B cell (primary cell): ENCODE data around the gene ZACN. TPM values are rescaled to one million over a fixed set of nuclear protein-coding genes. Genes with fewer than 3 reads are reported as not detected.

Experiments used
- ATAC-seq: fragments of 200-7000 bp; cut with Tn5 transposase; one replicate; pipeline ENCODE4 v1.10.0; 2021; ENCODE audit warnings: low read depth, mild to moderate bottlenecking, moderate number of reproducible peaks, moderate library complexity
- CTCF ChIA-PET: fragments of 350-600 bp; sonication (Branson Sonifier 250); formaldehyde crosslinking; loops from one replicate; lab custom pipeline; 2021; ENCODE audit warnings: antibody characterized with exemption, inconsistent platforms; lab: Charles Lee
- POLR2A ChIA-PET: fragments of 350-600 bp; sonication (Branson Sonifier 250); formaldehyde crosslinking; loops from one replicate; lab custom pipeline; 2021; ENCODE audit warnings: antibody characterized with exemption; lab: Charles Lee
- DNase-seq: peaks from one replicate; pipeline ENCODE4 v3.0.0; 2013
- H2AFZ ChIP-seq: 2 replicates; pipeline ENCODE4 v1.6.1; 2012; ENCODE audit warnings: mild to moderate bottlenecking, low read depth, low read length; ENCODE audit not compliant: insufficient read depth, poor library complexity, severe bottlenecking
- H3K27ac ChIP-seq, 2 donors: 1 replicate in 1 of 2; 2 replicates in 1 of 2; pipeline ENCODE4 v1.5.1; 2012 to 2013; ENCODE audit warnings: low read length in 2 of 2, mild to moderate bottlenecking in 2 of 2, moderate library complexity in 1 of 2
- H3K27me3 ChIP-seq, 4 experiments: fragments of 200-600 bp in 1 of 4; sonication (generic) in 1 of 4; replicated peaks in 1 of 4; 1 replicate in 2 of 4; 2 replicates in 2 of 4; pipeline versions ENCODE4 v1.6.1 to v1.7.0; 2013 to 2016; ENCODE audit warnings: low read length in 3 of 4, mild to moderate bottlenecking in 2 of 4, mixed read lengths in 1 of 4, moderate library complexity in 1 of 4; ENCODE audit not compliant: insufficient read depth in 4 of 4, control insufficient read depth in 3 of 4; ENCODE audit errors: control extremely low read depth in 1 of 4
- H3K36me3 ChIP-seq, 2 experiments: replicated peaks in 1 of 2; 1 replicate in 1 of 2; 2 replicates in 1 of 2; pipeline versions ENCODE4 v1.6.1 to v1.7.1; 2013; ENCODE audit warnings: low read length in 1 of 2; ENCODE audit not compliant: insufficient read depth in 2 of 2, control insufficient read depth in 1 of 2; ENCODE audit errors: control extremely low read depth in 1 of 2, extremely low read depth in 1 of 2
- H3K4me1 ChIP-seq, 2 donors: fragments of 200-600 bp in 1 of 2; sonication (generic) in 1 of 2; 1 replicate in 1 of 2; 2 replicates in 1 of 2; pipeline versions ENCODE4 v1.5.1 to v1.6.1; 2013 to 2017; ENCODE audit warnings: low read length in 2 of 2; ENCODE audit not compliant: control insufficient read depth in 2 of 2, insufficient read depth in 2 of 2
- H3K4me2 ChIP-seq: replicated peaks from 2 replicates; pipeline ENCODE3; 2012; ENCODE audit warnings: mild to moderate bottlenecking, low read depth, low read length; ENCODE audit not compliant: poor library complexity, severe bottlenecking
- H3K4me3 ChIP-seq, 5 experiments: fragments of 200-600 bp in 1 of 5; sonication (generic) in 1 of 5; 1 replicate in 3 of 5; 2 replicates in 2 of 5; pipeline versions ENCODE4 v1.5.1 to v1.7.0; 2011 to 2016; ENCODE audit warnings: low read length in 4 of 5, mild to moderate bottlenecking in 4 of 5, low read depth in 2 of 5, control low read depth in 1 of 5, moderate library complexity in 1 of 5; ENCODE audit not compliant: insufficient read depth in 1 of 5; ENCODE audit errors: control extremely low read depth in 1 of 5, extremely low read depth in 1 of 5
- H3K79me2 ChIP-seq: fragments of 200-600 bp; sonication (generic); one replicate; pipeline ENCODE4 v1.6.0; 2016; ENCODE audit warnings: low read length; ENCODE audit not compliant: control insufficient read depth, insufficient read depth
- H3K9ac ChIP-seq: fragments of 200-600 bp; sonication (generic); 2 replicates; pipeline ENCODE4 v1.6.1; 2017; ENCODE audit warnings: mild to moderate bottlenecking, low read length, moderate library complexity
- H3K9me3 ChIP-seq, 3 donors: one replicate each; pipeline versions ENCODE4 v1.6.1 to v1.7.1; 2013; ENCODE audit warnings: low read length in 2 of 3; ENCODE audit not compliant: control insufficient read depth in 2 of 3, insufficient read depth in 1 of 3; ENCODE audit errors: control extremely low read depth in 1 of 3
- H4K20me1 ChIP-seq: 2 replicates; pipeline ENCODE4 v1.6.0; 2012; ENCODE audit warnings: mild to moderate bottlenecking, low read length; ENCODE audit not compliant: insufficient read depth, control insufficient read depth, poor library complexity, severe bottlenecking
- H3K27ac Mint-ChIP-seq: one replicate; pipeline ENCODE4 v1.8.0; 2021; ENCODE audit warnings: mixed read lengths
- H3K27me3 Mint-ChIP-seq: one replicate; pipeline ENCODE4 v1.8.0; 2021; ENCODE audit warnings: mixed read lengths
- H3K4me1 Mint-ChIP-seq: one replicate; pipeline ENCODE4 v1.8.0; 2021; ENCODE audit warnings: mixed read lengths
- H3K4me3 Mint-ChIP-seq: one replicate; pipeline ENCODE4 v1.8.0; 2021; ENCODE audit warnings: mixed read lengths
- H3K9me3 Mint-ChIP-seq: one replicate; pipeline ENCODE4 v1.8.0; 2022; ENCODE audit warnings: mixed read lengths; ENCODE audit not compliant: insufficient read depth
- CTCF ChIP-seq: fragments of 200-600 bp; IDR thresholded peaks from one replicate; pipeline ENCODE4 v1.8.0; 2022; ENCODE audit warnings: antibody characterized with exemption, mild to moderate bottlenecking
- EZH2 ChIP-seq: IDR thresholded peaks from 2 replicates; pipeline ENCODE4 v1.6.1; 2012; ENCODE audit warnings: borderline replicate concordance, low read depth, mild to moderate bottlenecking, moderate library complexity, low read length; ENCODE audit not compliant: insufficient read depth, poor library complexity, severe bottlenecking
- WGBS: methylation state at CpG from one replicate; pipeline ENCODE4 v1.1.5; 2013; ENCODE audit warnings: missing lambda C conversion rate; ENCODE audit not compliant: insufficient coverage; 5-methylcytosine and 5-hydroxymethylcytosine counted together
- intact Hi-C: fragments of 100-400 bp; cut with micrococcal nuclease; formaldehyde crosslinking; loops from one replicate; pipeline ENCODE4 v1.10.0; 2022
- polyA plus RNA-seq: library from polyadenylated mRNA; depleted of rRNA; stranded (reverse); fragments of >200 nt; gene quantifications from 2 replicates; pipeline ENCODE4 v1.2.3, GENCODE V29; 2012
- total RNA-seq, 2 donors: library from RNA; stranded (reverse); fragments of 120-200 nt in 1 of 2; gene quantifications; 1 replicate in 1 of 2; 2 replicates in 1 of 2; pipeline versions ENCODE4 v1.2.3 to v1.2.4, GENCODE V29; 2013 to 2022

Gene ZACN
- total and polyA plus RNA-seq, 2 donors (not counting 1 experiment from before 2014, with no cell fraction given), result 0.37 to 0.45 TPM

GRCh38 chr17:76081295-76082210, 2.6 kb downstream of the ZACN start:
- peaks cover 22% of the 10 kb centered on the region for H3K4me1 Mint-ChIP-seq
- 94% methylated on average over 26 of the region's 27 CpGs for WGBS
- POLR2A ChIA-PET, result no interaction called here

More at GRCh38 chr17:76081295-76082210, 2.6 kb downstream of the ZACN start:
- Histone ChIP-seq H3K4me2 (no peak overlapping the region), H3K9ac (no peak overlapping the region), H3K4me3 (no peak overlapping the region), H3K9me3 (peaks cover 0 to 3% (median 0%) of the 10 kb centered on the region in 3 donors), H3K27ac (no peak overlapping the region), H3K79me2 (no peaks in the 10 kb centered on the region), H2AFZ (no peak overlapping the region), H4K20me1 (no peaks in the 10 kb centered on the region), H3K4me1 (peaks cover 26% of the 10 kb centered on the region in 2 donors), H3K36me3 (peaks cover 0 to 33% of the 10 kb centered on the region in 2 experiments), H3K27me3 (peaks cover 0 to 33% (median 25%) of the 10 kb centered on the region in 4 experiments)
- no peak overlapping the region for H3K4me3 Mint-ChIP-seq
- no peak for TF ChIP-seq EZH2
- no peak for TF ChIP-seq CTCF
- no peak overlapping the region for H3K27ac Mint-ChIP-seq
- CTCF ChIA-PET, result interaction anchor here (1.3 kb wide), 1 partner anchor 198 kb away, joined by 3 read pairs; no protein-coding TSS in a partner anchor
- H3K9me3 Mint-ChIP-seq, result no peaks in the 10 kb centered on the region
- no peak for DNase-seq
- no peak for ATAC-seq
- H3K27me3 Mint-ChIP-seq, result peaks cover 18% of the 10 kb centered on the region
- intact Hi-C loops, result no loop called here
